SIG-M5 treated with dmso at 0.1 percent for 504 hours (cell line): ENCODE results near the gene NCKAP5.

Source experiments
- DNase-seq: peaks from one replicate; lab custom pipeline; 2025; ENCODE audit not compliant: unreplicated experiment; lab: John Stamatoyannopoulos, UW

The NCKAP5 gene

DNA sequence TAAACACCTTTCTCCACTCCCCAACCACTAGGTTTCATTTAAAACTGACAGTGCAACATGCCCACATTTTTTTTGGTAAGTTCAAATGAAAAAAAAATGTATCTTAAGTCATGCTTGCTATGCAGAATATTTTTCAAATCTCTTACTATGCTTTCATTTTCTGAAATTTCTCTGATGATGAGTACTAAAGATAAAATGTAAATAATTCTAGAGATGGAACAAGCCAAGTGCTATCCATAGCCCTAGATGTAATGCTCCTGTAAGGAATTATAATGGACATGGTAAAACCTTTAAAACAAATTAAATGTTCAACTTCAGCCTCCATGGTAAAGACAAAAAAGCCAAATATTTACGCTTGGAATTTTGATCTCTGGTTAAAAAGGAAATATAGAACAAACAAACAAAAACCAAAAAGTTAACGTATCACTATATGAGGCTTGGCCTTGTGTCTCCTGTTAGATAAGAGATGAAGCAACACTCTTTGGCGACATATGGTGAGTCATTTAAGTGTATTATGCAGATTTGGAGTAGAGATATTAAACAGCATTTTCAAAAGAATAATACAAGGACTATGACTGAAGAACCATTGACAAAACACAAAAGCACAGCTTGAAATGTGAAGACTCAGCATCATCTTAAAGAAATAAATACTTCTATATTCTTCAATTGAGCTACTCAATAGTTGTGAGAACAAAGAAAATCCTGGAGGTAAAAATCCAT, 506.2 kb downstream of the NCKAP5 start:
- DNase-seq: no peak

- DNase-seq: no peak
Measured at GRCh38 chr2:133054297-133054696, 514.0 kb downstream of the NCKAP5 start.

DNA sequence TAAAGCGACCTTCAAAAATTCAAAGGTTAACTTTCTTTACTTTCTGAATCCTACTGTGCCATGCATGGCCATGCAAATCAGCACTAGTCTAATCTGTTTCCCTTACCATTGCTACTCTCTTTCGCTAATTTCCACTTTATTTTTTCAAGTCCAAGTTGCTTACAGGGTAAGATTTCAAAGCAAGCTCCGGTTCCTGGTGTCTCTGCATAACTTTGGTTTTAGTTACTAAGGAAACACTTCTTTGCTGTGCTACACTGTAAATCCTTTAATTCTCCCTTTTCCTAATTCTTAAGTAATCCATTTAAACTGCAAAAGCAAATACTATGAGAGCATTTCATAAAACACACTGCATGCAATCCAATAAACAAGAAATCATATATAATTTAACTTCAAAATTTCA, 514.7 kb downstream of the NCKAP5 start:
- no peak for DNase-seq

DNA sequence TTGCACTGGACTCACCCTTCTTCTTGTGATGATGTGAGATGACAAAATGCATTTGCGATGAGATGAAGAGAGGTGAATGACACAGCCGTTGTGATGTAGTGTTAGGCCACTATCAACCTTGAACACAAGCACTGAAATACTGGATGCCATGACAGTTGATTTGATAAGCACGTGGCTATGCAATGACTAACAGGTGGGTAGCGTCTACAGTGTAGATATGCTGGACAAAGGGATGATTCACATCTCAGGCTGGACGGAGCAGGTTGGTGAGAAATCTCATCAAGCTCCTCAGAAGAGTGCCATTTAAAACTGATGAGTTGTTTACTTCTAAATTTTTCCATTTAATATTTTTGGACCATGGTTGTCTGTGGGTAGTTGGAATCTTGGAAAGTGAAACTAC, 522.5 kb downstream of the NCKAP5 start:
- no peak for DNase-seq

DNA sequence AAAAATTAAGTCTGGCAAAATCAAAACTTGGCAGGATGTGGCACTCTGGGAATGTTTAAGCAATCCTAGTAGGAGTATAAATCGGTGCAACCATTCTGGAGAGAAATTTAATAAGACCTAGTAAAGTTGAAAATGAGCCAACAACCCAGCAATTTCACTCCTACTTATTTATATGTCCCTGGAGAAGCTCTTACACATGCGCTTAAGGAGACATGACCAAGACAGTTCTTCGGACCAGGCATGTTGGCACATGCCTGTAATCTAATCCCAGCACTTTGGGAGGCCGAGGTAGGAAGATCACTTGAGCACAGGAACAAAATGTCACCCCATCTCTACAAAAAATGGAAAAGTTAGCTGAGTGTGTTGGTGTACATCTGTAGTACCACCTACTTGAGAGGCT, 523.7 kb downstream of the NCKAP5 start:
- no peak for DNase-seq

GRCh38 chr2:133040170-133040569, 528.1 kb downstream of the NCKAP5 start:
- no peak for DNase-seq

DNA sequence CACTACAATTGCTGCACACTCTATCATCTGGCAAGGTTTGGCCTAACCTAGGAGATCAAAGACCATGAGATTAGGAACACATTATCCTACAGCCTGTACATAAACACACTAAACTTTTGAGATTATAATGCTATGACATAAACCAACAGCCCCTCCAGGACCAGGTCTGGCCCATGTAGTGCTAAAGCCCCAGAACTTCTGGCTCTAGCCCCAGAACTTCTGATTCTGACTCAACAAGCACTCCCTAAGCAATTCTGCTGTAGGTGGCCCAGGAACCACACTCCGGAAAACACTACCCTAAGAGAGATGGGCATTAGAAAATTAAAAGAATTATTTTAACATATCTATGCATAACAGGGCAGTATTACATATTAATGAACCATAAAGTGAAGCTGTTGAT, 528.7 kb downstream of the NCKAP5 start:
- DNase-seq: no peak

- no peak for DNase-seq
Measured at GRCh38 chr2:133026536-133027177, 541.6 kb downstream of the NCKAP5 start.

- DNase-seq: no peak
Measured at GRCh38 chr2:133025004-133025403, 543.3 kb downstream of the NCKAP5 start.

- DNase-seq: no peak
Measured at GRCh38 chr2:133012847-133013734, 555.2 kb downstream of the NCKAP5 start.

- DNase-seq: no peak
Measured at GRCh38 chr2:133004623-133005022, 563.6 kb downstream of the NCKAP5 start.

DNA sequence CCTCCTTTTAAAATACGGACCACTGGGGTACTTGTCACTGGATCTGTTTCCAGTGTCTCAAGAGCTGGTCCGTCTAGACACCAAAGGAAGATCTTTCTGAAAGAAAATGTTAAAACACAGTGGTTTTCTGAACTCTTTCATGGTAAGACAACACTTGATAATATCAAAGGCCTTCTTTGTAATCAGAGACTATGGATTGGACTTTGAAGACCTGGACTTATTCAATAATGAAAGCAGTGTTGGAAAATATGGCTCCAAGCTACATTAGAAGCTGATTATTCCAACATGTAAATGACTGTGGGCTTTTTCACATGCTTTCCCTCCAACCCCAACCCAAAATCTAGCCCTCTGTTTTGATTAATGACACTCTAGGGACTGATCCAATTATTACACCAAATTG, 568.8 kb downstream of the NCKAP5 start:
- DNase-seq: no peak

DNA sequence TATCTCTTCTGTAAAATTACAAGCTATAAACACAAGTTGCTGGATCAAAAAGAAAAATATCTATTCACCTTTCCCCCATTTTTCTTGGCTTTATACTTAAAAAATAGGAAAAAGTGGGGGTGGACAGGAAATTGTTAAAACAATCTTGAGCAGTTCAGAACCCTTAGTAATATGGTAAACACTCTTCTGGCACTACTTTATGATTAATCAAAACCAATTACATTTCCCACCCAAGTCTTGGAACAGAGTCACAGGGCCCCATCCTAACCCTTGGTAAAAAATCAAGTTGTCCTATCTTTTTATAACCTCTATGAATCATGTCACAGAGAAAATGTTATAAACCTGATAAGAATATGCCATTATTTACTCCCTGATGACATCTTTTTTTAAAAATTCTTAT, 570.0 kb downstream of the NCKAP5 start:
- DNase-seq: no peak

- no peak for DNase-seq
Measured at GRCh38 chr2:132991471-132992045, 576.7 kb downstream of the NCKAP5 start.

GRCh38 chr2:132984731-132985130, 583.5 kb downstream of the NCKAP5 start:
- DNase-seq: no peak

DNA sequence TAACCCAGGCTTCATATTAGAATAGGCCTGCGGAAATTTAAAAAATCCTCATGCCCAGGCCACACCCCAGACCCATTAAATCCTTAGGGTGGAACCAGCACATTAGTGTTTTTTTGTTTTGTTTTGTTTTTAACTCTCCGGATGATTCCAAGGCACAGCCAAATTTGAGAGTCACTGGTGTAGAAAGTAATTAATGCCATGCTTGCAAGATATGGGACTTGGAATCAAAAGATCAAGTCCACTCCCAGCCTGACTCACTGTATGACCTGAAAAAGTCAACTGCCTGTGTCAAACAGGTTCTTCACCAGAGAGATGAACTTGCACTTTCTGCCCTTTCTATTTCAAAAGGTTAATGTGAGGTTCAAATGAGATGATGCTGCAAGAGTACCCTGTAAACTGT, 588.0 kb downstream of the NCKAP5 start:
- no peak for DNase-seq

DNA sequence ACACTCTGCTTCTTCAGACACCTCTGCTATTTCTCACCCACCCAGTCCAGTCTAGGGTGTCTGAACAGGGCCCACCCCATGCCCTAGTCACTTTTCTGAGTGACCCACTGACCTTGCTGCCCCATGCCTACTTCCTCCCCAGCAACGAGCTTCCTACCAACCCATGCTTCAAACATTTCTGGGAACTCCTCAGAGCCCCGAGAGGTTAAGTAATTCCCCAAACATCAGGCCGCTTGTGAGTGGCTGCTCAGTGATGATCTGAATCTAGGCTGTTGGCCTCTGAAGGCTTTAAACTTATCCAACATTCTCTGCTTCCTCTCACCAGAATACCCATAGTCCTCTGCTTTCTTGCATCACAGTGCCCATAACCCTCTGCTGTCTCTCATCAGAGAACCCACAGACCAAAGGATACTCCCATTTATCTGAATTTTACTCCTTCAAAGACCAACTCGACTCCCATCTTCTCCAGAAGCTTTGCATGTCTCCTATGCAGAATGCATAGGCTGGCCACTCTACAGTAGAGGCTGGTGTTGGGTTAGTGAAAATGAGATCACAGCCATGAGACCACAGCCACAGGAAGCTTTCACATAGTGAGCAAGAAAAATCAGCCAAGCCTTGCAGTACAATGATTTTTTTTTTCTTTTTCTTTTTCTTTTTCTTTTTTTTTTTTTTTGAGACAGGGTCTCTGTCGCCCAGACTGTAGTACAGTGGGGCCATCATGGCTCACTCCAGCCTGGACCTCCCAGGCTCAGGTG, 588.7 kb downstream of the NCKAP5 start:
- no peak for DNase-seq

DNA sequence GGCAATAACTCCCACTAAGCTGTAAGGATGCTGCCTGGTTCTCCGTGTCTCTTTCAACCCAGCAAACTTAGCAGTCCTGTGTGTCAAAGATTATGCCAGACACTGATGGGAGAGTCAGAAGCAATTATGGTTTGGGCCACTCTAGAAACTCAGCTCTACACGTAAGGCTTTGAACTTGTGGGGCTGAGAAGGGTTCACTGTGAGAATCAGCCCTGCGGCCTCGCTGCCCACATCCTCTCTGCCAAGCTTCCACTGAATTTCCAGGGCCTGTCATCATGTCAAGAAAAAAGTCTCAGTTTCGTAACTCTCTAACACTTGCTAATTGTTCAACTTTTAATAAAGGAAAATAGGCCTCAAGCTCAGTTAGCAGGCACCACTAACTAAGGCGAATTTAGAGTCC, 589.4 kb downstream of the NCKAP5 start:
- DNase-seq: no peak

- DNase-seq: no peak
Measured at GRCh38 chr2:132977812-132978529, 590.3 kb downstream of the NCKAP5 start.
